GM11168 (cell line): ENCODE results near the gene RD3L.

Experiments
- in situ Hi-C: fragments of 300-500 bp; cut with MboI; formaldehyde crosslinking; loops from one replicate; pipeline ENCODE4 v1.12.0; 2022; ENCODE audit warnings: low sequenced_read_pairs; ENCODE audit not compliant: unreplicated experiment

The RD3L gene

DNA sequence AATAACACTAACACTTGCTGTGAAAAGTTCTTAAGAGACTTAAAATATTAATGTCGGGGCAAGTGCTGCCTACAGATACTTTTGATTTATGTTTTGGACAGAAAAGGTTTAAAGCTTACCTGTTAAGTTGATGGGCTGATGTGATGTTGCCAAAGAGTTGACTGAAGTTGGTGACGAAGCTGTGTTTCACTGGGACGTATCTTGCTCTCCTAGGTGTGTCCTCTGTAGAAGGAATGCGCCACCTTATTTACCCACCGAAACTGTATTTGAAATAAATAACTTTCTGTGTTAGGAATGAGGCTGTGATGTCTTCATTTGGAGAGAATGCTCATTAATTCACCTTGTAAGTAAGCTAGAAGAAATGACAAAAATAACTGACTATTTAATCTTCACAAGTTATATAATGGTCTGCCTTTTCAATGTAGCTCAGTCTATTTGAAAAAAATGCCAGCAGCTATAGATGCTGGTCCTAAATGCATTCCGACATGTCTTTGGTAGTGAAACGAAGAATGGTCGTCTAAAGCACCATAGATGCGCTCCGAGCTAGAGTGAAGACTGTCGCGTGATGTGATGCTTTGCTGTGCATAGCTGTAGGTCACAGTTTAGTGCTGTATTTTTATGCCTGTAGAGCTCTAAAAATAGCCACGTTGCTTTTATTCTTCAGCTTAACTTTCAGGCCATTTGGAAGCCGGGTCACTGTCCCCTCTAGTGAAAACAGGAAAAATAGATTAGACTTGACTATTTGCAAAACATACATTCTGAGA lies at the start of gene RD3L:
RD3L (minus strand) TSS at position 557 of the 764 bp plus-strand sequence. CDS start 834 bp downstream, outside the sequence.
- in situ Hi-C loops: no loop called here

DNA sequence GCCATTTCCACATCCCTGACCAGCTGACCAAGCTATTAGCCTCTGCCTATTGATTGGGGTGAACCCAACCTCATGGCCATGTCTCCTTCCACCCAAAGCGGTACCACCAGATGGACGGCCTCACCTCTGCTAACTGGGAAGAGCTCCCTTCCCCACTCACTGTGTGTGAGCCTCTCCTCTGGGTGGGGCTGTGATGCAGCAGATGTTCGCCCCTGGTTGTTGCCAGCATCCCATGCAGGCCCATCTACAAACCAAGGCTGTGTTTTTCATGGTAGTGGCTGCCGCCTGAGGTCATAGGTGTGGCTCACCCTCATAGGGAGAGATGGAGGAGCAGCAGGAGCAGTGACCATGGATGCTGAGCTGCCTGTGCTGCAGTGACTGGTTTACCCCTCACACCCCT lies 47.6 kb upstream of the RD3L start:
- in situ Hi-C loops: loop anchor here (10.0 kb wide), 1 partner anchor 185 kb away; no protein-coding TSS in a partner anchor

DNA sequence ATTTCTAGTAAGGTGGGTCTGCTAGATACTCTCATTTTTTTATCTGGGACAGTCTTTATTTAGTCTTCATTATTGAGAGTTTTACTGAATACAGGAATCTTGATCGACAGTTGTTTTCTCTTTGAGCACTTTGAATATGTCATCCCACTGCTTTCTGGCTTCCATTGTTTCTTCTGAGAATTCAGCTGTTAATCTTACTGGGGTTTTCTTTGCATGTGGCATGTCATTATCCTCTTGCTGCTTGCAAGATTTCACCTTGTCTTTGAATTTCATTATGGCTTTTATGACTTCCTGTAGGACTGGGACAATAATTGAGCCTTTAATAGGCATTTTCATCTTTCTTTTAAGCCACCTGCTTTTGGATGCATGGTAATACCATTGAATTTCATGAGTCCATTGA lies 46.7 kb upstream of the RD3L start:
- in situ Hi-C loops: loop anchor here (10.0 kb wide), 1 partner anchor 184 kb away; no protein-coding TSS in a partner anchor

DNA sequence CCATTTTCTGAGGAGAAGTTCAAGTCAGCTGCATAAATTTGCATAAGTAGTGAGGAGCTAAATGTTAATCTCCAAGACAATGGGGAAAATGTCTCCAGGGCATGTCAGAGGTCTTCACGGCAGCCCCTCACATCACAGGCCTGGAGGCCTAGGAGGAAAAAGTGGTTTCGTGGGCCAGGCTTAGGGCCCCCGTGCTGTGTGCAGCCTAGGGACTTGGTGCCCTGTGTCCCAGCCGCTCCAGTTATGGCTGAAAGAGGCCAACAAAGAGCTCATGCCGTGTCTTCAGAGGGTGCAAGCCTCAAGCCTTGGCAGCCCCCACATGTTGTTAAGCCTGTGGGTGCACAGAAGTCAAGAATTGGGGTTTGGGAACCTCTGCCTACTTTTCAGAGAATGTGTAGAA lies 41.9 kb upstream of the RD3L start:
- in situ Hi-C loops: loop anchor here (10.0 kb wide), 1 partner anchor 179 kb away; no protein-coding TSS in a partner anchor

DNA sequence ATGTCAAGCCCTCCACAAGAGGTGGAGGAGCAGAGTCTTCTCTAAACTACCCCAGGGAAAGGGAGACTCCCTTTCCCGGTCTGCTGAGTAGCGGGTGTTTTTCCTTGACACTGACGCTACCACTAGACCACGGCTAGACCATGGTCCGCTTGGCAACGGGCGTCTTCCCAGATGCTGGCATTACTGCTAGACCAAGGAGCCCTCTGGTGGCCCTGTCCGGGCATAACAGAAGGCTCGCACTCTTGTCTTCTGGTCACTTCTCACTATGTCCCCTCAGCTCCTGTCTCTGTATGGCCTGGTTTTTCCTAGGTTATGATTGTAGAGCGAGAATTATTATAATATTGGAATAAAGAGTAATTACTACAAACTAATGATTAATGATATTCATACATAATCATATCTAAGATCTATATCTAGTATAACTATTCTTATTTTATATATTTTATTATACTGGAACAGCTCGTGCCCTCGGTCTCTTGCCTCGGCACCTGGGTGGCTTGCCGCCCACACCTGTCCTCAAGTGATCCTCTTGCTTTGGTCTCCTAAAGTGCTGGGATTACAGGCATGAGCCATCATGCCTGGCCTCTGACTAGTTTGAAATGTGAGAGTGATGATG lies 38.4 kb upstream of the RD3L start:
- in situ Hi-C loops: loop anchor here (10.0 kb wide), 1 partner anchor 176 kb away; no protein-coding TSS in a partner anchor

DNA sequence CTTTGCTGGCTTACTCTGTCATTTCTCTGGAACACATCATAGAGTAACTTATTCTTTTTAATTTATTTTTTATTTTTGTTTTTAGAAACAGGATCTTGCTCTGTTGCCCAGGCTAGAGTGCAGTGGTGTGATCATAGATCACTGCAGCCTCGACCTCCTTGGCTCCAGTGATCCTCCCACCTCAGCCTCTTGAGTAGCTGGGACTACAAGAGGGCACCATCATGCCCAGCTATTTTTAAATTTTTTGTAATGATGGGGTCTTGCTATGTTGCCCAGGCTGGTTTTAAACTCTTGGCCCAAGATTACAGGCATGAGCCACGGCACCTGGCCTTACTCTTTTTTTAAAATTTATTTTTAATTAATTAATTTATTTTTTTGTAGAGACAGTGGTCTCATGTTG lies 32.2 kb upstream of the RD3L start:
- in situ Hi-C loops: no loop called here

DNA sequence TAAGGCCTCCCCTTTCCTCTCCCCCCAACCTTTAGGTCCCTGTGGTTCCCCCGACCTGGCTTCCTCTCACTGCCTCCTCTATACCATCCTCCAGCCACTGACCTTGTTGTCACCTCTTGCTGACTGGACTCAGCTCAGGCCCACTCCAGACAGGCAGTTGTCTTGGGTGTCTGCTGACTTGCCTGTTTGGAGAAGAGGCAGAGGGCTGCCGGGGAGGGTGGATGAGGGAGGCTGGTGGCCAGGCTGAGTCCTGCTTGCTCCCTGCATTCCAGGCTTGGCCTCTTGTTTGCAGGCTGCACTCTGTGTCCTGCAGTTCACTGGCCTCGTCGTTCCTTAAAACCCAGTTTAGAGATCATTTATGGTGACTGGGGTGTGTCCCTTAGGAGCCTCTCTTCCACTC lies 31.0 kb upstream of the RD3L start:
- in situ Hi-C loops: no loop called here

DNA sequence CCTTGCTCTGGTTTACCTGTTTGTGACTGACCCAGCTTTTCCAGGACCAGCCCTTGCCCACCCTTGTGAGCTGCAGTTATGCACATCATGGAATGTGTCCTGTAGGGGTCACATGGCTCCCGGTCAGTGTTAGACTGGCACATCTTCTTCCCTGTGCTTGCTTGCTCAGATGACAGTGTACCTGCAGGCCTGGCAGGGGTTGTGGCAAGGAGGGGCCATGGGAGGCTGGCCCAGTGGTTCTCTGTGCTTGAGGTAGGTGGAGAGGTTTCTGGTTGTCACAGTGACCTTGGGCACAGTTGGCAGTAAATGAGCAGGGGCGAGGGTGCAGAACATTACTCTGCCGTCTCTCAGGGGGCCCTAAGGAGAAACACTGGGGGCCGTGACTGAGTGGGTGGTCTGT lies 27.6 kb upstream of the RD3L start:
- in situ Hi-C loops: no loop called here

DNA sequence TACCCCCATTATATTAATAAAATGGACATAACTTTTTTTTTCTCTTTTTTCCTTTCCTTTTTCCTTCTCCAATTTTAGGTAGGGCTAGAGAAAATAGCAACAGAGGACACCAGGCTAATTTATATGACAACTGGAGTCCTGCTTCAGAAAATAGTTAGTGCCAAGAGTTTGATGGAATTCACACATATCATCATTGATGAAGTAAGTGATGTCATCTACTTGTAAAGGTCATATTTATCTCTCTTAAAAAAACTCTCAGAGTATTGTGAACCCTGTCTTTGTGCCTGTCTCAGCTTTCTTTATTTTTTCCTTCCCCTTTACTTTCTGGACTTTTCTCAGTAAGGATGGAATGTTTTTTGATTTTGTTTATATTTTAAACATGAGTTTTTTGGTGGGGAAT lies 24.3 kb upstream of the RD3L start:
- in situ Hi-C loops: no loop called here

DNA sequence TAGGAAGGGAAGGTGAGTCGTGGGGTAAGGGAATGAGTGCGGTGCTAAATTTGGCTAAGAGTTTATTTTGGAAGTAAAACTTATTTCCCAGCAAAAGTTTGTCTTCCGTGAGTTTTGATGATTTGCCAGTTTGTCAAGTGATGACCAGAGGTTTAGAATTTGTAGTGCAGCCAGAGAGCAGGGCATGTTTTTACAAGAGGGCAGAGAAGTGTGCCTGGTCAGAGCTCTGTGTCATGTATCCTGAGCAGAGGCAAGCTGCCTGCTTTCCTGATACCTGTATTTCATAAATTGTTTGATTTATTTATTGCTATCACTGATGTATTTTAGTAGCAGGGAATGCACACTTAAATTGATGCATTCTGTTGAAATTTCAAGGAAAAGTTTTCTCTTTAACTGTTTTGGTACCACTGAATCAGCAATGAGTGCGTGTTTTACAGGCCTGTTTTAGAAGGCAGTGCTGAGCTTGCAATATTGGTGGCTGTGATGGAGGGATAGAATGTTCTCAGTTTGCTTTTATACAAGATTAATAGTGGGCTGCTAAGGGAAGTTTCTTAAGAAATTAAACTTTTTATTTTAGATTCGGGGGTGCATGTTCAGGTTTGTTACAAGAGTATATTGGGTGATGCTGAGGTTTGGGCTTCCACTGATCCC lies 19.7 kb upstream of the RD3L start:
- in situ Hi-C loops: no loop called here

DNA sequence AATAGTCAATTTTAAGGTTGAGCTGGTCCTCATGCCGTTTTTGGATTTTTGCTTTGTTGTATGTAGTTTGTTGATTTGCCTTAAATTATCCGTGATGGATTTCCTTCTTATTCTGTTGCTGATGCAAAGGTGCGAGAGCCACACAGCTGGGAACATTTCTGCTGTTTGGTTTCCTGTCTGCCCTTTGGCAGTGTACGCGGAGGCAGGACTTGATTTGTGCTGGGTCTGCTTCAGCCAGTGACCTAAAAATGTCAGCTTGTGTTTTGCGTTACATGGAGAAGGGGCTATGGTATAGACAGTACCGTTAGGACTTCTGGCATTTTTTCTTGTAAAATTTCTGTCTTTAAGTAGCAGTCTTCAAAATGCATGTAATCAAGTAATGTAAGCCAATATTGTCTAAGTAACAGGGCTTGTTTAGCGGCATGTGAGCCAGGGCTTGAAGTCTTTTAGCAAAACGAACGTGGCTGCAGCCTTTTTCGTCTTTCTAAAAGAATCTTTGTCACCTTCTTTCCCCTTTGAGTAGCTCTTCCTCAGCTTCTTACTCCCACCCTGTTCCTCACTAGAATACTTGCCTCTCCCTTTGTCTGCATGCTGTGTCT lies 18.2 kb upstream of the RD3L start:
- in situ Hi-C loops: no loop called here

DNA sequence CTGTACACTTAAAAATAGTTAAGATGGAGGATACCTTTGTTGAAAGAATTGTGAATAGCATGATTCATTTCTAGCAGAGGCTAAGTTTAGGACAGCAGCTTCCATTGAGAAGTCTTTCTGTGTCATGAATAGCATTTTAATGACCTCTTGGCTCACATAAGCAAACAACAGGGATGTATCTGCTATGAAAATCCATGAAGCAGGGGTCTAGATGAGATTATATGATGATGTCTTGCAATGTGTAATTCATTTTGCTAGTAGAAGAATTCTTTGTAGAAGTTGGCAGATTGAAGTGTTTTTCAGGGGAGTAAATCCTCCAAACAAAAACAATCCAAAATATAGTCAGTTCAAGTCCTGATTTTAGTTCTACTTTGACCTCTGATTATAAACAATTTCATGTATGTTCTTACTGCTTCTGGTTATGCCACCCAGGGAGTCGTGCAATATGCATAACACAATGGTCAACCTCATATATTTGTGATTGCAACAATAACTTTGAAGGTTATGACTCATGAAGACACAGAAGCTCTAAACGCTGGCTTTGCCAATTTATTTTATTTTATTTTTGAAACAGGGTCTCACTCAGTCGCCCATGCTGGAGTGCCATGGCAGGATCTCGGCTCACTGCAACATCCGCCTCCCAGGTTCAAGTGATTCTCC lies 6.9 kb upstream of the RD3L start:
- in situ Hi-C loops: no loop called here

DNA sequence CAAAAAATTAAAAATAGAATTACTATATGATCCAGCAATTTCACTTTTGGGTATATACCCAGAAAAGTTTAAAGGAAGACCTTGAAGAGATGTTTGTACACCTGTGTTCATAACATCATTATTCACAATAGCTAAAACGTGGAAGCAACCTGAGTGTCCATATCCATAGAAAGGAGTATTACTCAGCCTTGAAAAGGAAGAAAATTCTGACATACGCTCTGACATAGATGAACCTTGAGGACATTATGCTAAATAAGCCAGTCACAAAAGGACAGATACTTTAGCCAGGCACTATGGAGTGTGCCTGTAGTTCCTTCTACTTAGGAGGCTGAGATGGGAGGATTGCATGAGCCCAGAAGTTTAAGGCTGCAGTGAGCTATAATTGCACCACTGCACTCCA lies 6.1 kb upstream of the RD3L start:
- in situ Hi-C loops: no loop called here

DNA sequence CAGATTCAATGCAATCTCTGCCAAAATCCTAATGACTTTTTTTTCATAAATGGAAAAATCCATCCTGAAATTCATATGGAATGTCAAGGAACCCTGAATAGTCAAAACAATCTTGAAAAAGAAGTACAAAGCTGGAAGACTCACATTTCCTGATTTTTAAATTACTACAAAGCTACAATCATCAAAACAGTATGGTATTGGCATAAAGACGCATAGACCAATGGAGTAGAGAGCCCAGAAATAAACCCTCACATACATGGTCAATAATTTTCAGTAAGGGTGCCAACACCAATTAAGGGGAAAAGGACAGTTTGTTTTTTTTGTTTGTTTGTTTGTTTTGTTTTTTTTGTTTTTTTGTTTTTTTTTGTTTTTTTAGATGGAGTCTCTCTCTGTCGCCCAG lies 4.6 kb upstream of the RD3L start:
- in situ Hi-C loops: no loop called here

DNA sequence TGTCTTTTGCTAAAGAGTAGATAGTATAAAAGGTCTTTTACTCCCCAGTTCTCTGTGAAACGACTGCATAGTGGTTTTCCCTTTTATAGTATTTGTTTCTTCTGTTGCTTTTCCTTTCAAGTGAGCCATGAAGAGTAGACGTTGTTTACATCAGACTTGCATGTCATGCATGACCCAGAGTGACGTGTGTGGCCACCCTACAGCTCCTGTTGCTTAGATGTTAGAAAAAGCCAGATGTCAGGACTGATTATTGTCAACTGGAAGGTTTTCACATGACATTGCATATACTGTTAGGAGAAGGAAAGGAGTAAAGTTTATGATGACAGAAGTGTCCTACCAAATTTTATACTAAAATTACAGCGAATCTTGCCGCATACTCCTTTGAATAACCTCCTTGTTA lies 1.3 kb upstream of the RD3L start:
- in situ Hi-C loops: no loop called here

DNA sequence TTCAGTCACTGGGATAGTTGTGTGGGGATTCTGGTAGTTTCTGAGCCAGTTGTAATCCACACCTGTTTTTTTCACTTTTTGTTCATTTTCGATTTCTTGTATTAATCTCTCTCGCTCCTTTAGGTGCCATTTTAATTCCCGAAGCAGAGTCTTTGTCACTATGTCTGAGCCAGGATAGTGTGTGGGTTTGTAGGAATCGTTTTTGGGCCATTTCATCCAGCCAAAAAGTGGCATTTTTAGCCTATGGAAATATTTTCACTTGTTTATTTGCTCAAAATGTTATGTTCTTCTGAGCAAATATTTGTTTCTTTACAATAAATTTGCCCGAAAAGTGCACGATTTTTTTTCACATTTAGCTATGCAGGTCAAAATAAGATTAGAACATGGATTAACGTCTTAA lies 867 bp downstream of the RD3L start:
- in situ Hi-C loops: no loop called here

DNA sequence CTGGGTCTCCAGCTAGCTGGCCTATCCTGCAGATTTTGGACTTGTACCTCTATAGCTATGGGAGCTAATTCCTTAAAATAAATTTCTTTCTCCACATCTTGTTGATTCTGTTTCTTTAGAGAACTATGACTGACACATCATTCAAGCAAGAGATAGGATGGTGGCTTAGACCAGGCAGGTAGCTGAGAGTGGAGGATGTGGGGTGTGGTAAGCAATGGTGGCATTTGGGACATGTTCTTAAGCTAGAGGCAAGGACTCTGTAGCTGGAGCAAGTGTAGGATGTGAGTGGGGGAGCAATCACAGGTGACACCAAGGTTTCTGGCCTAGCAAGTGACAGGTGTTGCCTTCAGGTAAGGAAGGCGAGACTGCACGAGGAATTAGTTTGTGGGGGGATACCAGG lies 7.2 kb downstream of the RD3L start:
- in situ Hi-C loops: no loop called here

DNA sequence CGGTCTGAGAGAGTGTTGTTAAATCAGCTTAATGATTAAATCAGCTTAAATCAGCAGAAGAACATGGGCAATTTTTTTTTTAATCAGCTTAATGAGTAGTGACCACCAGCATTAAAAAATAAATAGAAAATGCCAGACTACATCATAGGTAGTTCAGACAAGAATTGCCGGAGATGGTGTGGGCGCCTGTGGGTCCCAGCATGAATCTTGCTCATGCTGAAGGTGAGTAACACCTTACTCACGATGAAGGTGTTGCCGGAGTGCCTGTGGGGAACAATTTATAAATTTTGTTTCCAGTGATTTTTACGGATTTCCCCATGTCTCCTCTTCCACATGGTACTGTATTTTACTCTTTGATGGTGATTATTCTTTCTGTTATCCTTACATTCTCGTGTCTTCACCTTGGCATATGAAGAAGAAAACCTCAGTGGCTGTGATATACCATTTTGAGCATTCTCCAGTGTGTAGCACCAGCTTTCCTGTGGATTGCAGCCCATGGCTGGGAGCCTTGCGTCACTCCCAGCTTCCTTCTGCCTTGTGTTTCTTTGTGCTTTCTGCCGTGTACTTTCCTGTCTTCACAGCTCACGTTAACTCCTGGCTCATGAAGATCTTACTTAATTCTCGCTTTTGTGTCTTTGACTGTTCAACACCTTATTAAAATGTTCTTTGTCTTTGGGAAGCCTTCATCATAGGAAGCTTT lies 9.4 kb downstream of the RD3L start:
- in situ Hi-C loops: no loop called here

DNA sequence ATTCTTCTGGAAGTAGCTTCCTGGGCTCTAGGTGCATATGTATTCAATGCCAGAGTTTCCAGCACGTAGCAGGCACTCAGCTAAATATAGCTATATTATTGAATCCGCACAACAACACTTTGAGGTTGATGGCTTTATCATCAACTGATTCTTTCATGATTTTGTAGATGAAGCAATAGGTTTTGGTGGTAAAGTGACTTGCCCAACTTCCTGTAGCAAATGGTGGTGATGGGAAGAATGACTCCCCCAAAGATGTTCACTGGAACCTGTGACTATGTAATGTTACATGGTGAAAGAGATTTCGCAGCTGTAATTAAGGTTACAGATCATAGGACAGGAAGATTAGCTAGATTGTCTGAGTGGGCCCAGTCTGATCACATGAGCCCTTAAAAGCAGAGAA lies 10.9 kb downstream of the RD3L start:
- in situ Hi-C loops: no loop called here

DNA sequence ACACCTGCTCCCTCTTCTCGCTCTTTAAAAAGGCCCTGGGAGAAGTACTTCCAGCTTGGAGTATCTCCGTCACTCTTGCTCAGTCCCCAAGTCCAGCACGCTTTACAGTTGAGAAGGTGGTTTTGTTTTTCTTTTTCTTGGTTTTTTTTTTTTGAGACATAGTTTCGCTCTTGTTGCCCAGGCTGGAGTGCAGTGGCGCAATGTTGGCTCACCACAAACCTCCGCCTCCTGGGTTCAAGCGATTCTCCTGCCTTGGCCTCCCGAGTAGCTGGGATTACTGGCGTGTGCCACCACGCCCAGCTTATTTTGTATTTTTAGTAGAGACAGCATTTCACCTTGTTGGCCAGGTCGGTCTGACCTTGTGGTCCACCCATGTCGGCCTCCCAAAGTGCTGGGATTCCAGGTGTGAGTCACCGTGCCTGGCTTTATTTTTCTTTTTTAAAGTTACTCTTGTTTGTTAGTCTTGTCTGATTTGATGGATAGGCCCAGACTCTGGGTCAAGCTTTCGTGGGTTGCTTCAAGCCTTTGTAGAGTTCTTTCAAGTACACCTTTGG lies 12.2 kb downstream of the RD3L start:
- in situ Hi-C loops: no loop called here
